IPS-18a (cell line): Measurements from ENCODE around the gene HOXA11.

Experiments used
- H3K27ac ChIP-seq: one replicate; pipeline ENCODE4 v1.5.1; 2013; ENCODE audit warnings: low read length
- H3K27me3 ChIP-seq: one replicate; pipeline ENCODE4 v1.6.1; 2013; ENCODE audit warnings: mild to moderate bottlenecking, low read length; ENCODE audit not compliant: control insufficient read depth, insufficient read depth
- H3K36me3 ChIP-seq: one replicate; pipeline ENCODE4 v1.6.1; 2013; ENCODE audit warnings: low read depth, low read length; ENCODE audit not compliant: control insufficient read depth
- H3K4me1 ChIP-seq: one replicate; pipeline ENCODE4 v1.6.1; 2013; ENCODE audit warnings: low read depth, low read length; ENCODE audit not compliant: control insufficient read depth
- H3K4me3 ChIP-seq: one replicate; pipeline ENCODE4 v1.5.1; 2013; ENCODE audit warnings: low read length
- H3K9ac ChIP-seq: one replicate; pipeline ENCODE4 v1.6.1; 2013; ENCODE audit warnings: mild to moderate bottlenecking, low read length, moderate library complexity
- H3K9me3 ChIP-seq: one replicate; pipeline ENCODE4 v1.6.1; 2013; ENCODE audit warnings: low read depth, low read length; ENCODE audit not compliant: control insufficient read depth

HOXA11 gene

DNA sequence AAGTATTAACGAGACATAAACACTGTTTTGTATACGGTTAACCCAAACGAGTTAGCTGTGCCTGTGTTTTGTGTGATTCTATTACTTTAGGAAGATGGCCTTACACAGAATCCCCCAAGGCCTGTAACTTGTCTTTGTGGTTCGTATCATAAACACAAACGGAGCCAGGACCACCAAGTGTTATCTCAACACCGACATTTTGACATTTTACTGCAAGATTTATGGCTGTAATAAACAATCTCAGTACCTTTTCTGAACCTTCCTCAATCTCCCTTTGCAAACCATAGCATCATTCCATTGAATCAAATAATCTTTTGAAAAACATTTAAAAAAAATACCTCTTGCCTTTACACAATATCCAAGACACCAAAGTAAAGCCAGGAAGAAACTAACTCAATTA is 52.1 kb downstream of the HOXA11 start:
- no peak overlapping the region for H3K4me3 ChIP-seq
- no peak overlapping the region for H3K9ac ChIP-seq
- no peaks in the 10 kb centered on the region for H3K36me3 ChIP-seq
- H3K9me3 ChIP-seq, result no peaks in the 10 kb centered on the region
- peaks cover 100% of the 10 kb centered on the region for H3K27me3 ChIP-seq
- H3K4me1 ChIP-seq, result peaks cover 5% of the 10 kb centered on the region
- no peak overlapping the region for H3K27ac ChIP-seq

DNA sequence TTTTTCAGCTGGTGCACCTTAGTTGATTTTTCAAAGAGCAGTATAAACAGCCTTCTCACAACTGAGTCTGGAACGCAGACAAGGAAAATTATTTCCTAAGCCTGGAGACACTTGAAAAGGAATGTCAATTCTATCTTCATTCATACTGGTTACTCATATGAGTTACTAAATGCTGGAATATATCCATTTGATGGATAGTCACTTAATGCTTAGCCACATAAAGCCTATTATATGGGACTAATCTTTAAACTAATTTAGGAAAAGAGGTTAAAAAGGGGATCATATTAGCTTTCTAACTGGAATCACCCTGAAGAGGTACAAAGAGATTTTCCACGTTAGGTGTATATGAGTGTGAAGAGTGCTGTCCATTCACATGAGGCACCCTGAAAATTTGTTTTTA is 52.8 kb downstream of the HOXA11 start:
- Histone ChIP-seq H3K9me3 (no peaks in the 10 kb centered on the region), H3K4me1 (peaks cover 5% of the 10 kb centered on the region), H3K36me3 (no peaks in the 10 kb centered on the region), H3K27me3 (peaks cover 100% of the 10 kb centered on the region), H3K27ac (no peak overlapping the region), H3K4me3 (no peak overlapping the region), H3K9ac (no peak overlapping the region)

DNA sequence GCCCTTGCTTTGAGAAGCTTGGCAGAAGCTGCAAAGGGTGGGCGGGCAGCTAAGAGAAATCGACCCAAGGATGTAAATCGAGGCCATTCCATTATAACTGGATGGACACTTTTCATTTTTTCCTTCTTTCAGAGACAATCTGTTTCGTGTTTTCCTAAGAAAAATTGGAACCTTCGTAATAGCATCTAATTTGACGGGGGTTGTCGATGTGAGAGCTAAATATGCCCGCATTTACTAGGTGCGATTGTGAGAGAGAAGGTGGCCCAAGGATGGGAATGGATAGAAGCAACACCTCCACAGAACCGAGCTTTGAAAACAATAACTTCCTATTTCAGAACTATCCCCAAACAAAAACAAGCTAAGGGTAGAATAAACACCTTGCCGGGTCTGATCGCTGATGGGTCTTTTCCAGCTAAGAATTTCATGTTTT is 53.6 kb downstream of the HOXA11 start:
- peak overlapping the region; percentile 48 for H3K4me3 ChIP-seq
- H3K27ac ChIP-seq, result no peak overlapping the region

More for the DNA sequence above, 53.6 kb downstream of the HOXA11 start:
- Histone ChIP-seq H3K36me3 (no peaks in the 10 kb centered on the region), H3K4me1 (peaks cover 5% of the 10 kb centered on the region), H3K27me3 (peaks cover 100% of the 10 kb centered on the region), H3K9ac (no peak overlapping the region), H3K9me3 (no peaks in the 10 kb centered on the region)
